ENCODE results near the gene GAS2.

The GAS2 gene

GRCh38 chr11:22703591-22703990 is 37.2 kb downstream of the GAS2 start:
- Histone ChIP-seq H3K27me3 (peaks cover 8% of the 10 kb centered on the region), H3K36me3 (no peaks in the 10 kb centered on the region), H3K4me3 (ENCODE audit: low read depth in 1 of 2, low read length in 1 of 2) (no peak overlapping the region), H3K9me3 (no peaks in the 10 kb centered on the region), H3K4me1 (ENCODE audit: control insufficient read depth in 1 of 2, insufficient read depth in 1 of 2, low read depth in 1 of 2, low read length in 1 of 2) (no peaks in the 10 kb centered on the region), H3K27ac (no peak overlapping the region)
- no peak for TF ChIP-seq CTCF (IDR thresholded peaks at IDR 0.05)

GRCh38 chr11:22707119-22707899 is 40.9 kb downstream of the GAS2 start:
- Histone ChIP-seq H3K9me3 (no peaks in the 10 kb centered on the region), H3K27ac (no peak overlapping the region), H3K4me1 (ENCODE audit: control insufficient read depth in 1 of 2, insufficient read depth in 1 of 2, low read depth in 1 of 2, low read length in 1 of 2) (no peaks in the 10 kb centered on the region), H3K4me3 (ENCODE audit: low read depth in 1 of 2, low read length in 1 of 2) (no peak overlapping the region), H3K27me3 (no peaks in the 10 kb centered on the region), H3K36me3 (no peaks in the 10 kb centered on the region)
- TF ChIP-seq CTCF (IDR thresholded peaks at IDR 0.05), result no peak

- TF ChIP-seq CTCF (IDR thresholded peaks at IDR 0.05), result no peak
Observed at GRCh38 chr11:22711071-22711770, 44.8 kb downstream of the GAS2 start.

GRCh38 chr11:22711880-22712279 is 45.5 kb downstream of the GAS2 start:
- Histone ChIP-seq H3K27me3 (no peaks in the 10 kb centered on the region), H3K27ac (no peak overlapping the region), H3K4me1 (ENCODE audit: control insufficient read depth in 1 of 2, insufficient read depth in 1 of 2, low read depth in 1 of 2, low read length in 1 of 2) (no peaks in the 10 kb centered on the region), H3K4me3 (ENCODE audit: low read depth in 1 of 2, low read length in 1 of 2) (no peak overlapping the region), H3K9me3 (no peaks in the 10 kb centered on the region), H3K36me3 (no peaks in the 10 kb centered on the region)
- no peak for TF ChIP-seq CTCF (IDR thresholded peaks at IDR 0.05)

More at GRCh38 chr11:22711071-22711770, 44.8 kb downstream of the GAS2 start:
- Histone ChIP-seq H3K27me3 (no peaks in the 10 kb centered on the region), H3K27ac (no peak overlapping the region), H3K9me3 (no peaks in the 10 kb centered on the region), H3K36me3 (no peaks in the 10 kb centered on the region), H3K4me3 (ENCODE audit: low read depth in 1 of 2, low read length in 1 of 2) (no peak overlapping the region), H3K4me1 (ENCODE audit: control insufficient read depth in 1 of 2, insufficient read depth in 1 of 2, low read depth in 1 of 2, low read length in 1 of 2) (no peaks in the 10 kb centered on the region)

- no peak overlapping the region for H3K27ac ChIP-seq
- H3K9me3 ChIP-seq, result no peaks in the 10 kb centered on the region
- no peaks in the 10 kb centered on the region for H3K4me1 ChIP-seq (ENCODE audit: control insufficient read depth in 1 of 2, insufficient read depth in 1 of 2, low read depth in 1 of 2, low read length in 1 of 2)
- H3K36me3 ChIP-seq, result no peaks in the 10 kb centered on the region
- no peaks in the 10 kb centered on the region for H3K27me3 ChIP-seq
- no peak overlapping the region for H3K4me3 ChIP-seq (ENCODE audit: low read depth in 1 of 2, low read length in 1 of 2)
- no peak for TF ChIP-seq CTCF (IDR thresholded peaks at IDR 0.05)
Observed at GRCh38 chr11:22713336-22713735, 46.9 kb downstream of the GAS2 start.
